ENCODE measurements around the gene ANKRD9. TPM values are rescaled to one million over a fixed set of nuclear protein-coding genes. Genes with fewer than 3 reads are reported as not detected.
"Not testable (repeated sequence)": the region's sequence is repeated elsewhere in the genome, so short reads cannot be mapped to it uniquely, and the experiment has no call there.

Gene ANKRD9, protein sequence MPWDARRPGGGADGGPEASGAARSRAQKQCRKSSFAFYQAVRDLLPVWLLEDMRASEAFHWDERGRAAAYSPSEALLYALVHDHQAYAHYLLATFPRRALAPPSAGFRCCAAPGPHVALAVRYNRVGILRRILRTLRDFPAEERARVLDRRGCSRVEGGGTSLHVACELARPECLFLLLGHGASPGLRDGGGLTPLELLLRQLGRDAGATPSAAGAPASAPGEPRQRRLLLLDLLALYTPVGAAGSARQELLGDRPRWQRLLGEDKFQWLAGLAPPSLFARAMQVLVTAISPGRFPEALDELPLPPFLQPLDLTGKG
- polyA plus RNA-seq (ENCODE audit: insufficient read length in 3 of 3) = 1 to 10 TPM; 4.8 to 6.0 (median 5.1) TPM

- peak in 2 of 3 donors; percentile 81 to 84 for DNase-seq (ENCODE audit: low read depth in 3 of 3, low spot score in 2 of 3)
Observed at GRCh38 chr14:102509746-102510615, at the start of gene ANKRD9. Gene ANKRD9 (minus strand): TSS chr14:102509776. CDS start chr14:102507889, 1,887 bp downstream.

DNA sequence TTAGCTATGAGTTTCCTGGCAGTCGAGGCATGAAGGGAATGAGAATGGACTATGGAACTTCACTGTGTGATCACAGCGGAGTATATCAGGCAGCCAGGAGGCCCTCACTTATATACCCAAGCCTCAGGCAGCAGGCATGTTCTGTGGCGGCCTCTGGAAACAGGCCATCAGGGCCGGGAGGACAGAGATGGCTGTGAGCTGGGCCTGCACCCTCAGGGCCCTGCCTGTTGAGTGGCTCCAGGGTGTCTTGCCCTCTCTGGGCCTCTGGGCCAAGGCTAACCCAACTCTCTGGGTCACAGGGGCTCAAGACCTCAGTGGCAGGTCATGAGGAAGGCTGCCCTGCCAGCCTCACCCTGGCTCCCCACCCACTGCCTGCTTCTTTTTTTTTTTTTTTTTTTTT is 49.0 kb upstream of the ANKRD9 start:
- no peak for DNase-seq (ENCODE audit: low read depth in 3 of 3, low spot score in 2 of 3)

GRCh38 chr14:102557434-102558226 is 48.1 kb upstream of the ANKRD9 start:
- no peak for DNase-seq (ENCODE audit: low read depth in 3 of 3, low spot score in 2 of 3)

GRCh38 chr14:102556098-102556677 is 46.6 kb upstream of the ANKRD9 start:
- no peak for DNase-seq (ENCODE audit: low read depth in 3 of 3, low spot score in 2 of 3)

DNA sequence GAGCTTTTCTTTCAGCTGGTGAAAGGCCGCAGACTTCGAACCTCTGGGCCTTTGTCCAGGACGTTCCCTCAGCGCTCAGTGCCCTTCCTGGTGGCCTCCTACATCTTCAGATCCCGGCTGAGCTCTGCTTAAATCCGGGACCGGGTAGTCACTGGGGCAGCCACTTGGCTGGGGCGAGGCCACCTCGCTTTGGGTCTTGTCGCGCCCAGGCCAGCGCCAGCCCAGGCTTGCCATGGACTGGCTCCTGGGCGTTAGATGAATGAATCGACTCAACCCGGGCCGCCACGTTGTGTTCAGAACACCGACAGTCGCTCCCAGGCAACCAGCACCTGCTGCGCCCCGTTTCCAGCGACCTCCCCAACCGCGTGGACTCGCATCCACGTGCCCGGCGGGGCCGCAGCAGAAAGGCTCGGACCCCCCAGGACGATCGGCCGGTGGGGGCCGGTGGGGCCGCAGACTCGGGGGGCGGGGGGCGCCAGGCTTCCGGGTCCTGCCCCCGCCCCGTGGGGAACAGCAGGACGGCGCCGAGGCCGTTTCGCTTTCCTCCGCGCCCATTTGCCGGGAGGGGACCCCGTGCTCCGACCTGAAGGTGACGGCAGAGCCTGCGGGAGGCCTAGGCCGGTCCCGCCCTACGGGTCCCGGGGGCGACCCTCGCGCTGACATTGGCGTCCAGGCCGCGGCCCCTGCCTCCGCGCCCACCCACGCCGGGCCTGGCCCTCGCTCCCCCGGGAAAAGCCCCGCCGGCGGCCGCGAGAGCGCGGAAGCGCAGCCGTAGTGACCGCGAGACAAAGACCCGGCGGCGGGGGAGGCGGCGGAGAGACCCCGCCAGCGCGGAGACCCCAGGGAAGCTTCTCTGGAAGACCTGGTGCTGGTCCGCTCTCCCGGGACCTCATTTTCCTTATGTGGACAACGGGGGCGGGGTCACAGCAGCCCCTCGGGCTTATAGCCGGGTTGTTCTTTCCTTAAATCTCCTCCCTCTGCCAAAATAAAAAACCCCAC is 45.5 kb upstream of the ANKRD9 start:
- no peak for DNase-seq (ENCODE audit: low read depth in 3 of 3, low spot score in 2 of 3)

- DNase-seq (ENCODE audit: low read depth in 3 of 3, low spot score in 2 of 3) = no peak
Observed at GRCh38 chr14:102551995-102552705, 42.6 kb upstream of the ANKRD9 start.

- not testable (repeated sequence) for DNase-seq (ENCODE audit: low read depth in 3 of 3, low spot score in 2 of 3)
Observed at GRCh38 chr14:102550927-102551401, 41.4 kb upstream of the ANKRD9 start.

DNA sequence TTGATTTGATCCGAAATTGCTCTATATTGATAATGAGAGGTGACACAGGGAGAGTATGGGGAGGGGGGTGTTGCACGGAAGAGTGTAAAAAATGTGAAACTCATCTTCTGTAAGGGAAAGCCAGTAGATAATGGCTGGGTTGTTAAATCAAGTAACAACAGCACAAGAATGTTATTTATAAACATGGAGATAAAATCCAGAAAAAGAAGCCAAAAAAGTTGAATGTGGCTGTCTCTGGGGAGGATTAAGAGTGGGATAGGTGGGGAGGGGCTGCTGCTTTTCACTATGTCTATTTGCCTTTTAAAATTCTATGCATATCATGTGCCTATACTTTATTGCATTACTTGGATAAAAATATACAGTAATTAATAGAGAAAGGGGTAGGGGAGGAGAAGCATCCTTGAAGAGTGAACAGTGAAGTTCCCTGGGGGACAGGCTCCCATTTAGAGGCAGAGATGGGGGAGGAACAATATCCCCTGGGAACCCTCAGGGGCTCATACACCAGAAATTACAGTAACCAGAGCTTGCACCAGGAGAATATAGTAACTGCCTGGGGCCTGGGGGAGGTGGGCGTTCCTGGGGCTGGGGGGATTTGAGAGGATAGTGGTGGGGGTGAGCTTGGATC is 39.2 kb upstream of the ANKRD9 start:
- no peak for DNase-seq (ENCODE audit: low read depth in 3 of 3, low spot score in 2 of 3)

DNA sequence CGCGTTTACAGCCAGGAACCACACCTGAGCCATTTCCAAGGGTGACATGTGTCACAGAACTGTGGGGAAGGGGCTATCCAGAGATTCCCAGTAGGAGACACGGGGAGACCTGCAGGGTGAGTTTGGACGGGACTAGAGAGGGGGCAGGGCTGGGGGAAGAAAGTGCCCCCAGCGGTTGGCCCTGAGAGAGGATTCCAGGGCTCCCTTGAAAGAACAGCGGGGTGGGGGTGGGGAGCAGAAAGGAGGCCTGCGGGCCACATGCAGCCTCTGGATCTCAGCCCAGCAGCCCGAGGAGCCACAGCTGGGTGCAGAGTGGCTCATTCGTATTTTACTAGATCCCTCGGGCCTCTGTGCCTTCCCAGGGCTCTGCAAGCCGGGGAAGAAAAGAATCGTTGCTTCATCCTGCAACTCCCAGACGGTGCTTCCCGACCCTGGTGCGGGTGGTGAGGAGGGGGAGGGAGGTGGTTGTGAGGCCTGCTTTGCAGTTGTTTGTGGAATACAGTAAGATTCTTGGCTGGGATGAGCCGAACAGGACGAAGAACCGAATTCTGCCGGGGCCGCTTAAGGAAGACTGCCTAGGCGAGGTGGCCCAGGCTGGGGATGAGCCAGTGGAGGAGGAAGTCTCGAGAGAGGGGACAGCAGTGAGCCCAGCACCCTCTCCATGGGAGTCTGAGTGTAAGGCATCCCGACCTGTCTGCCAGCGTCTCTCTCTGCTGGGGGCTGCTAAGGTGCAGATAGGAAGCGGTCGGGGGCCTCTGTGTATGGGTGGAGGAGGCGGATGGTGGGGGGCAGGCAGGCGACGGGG is 36.1 kb upstream of the ANKRD9 start:
- DNase-seq (ENCODE audit: low read depth in 3 of 3, low spot score in 2 of 3) = no peak

- no peak for DNase-seq (ENCODE audit: low read depth in 3 of 3, low spot score in 2 of 3)
Observed at GRCh38 chr14:102544747-102545460, 35.3 kb upstream of the ANKRD9 start.

- DNase-seq (ENCODE audit: low read depth in 3 of 3, low spot score in 2 of 3) = no peak
Observed at GRCh38 chr14:102544046-102544746, 34.6 kb upstream of the ANKRD9 start.

GRCh38 chr14:102541771-102542170 is 32.2 kb upstream of the ANKRD9 start:
- DNase-seq (ENCODE audit: low read depth in 3 of 3, low spot score in 2 of 3) = no peak

- DNase-seq (ENCODE audit: low read depth in 3 of 3, low spot score in 2 of 3) = not testable (repeated sequence)
Observed at GRCh38 chr14:102541029-102541491, 31.5 kb upstream of the ANKRD9 start.

DNA sequence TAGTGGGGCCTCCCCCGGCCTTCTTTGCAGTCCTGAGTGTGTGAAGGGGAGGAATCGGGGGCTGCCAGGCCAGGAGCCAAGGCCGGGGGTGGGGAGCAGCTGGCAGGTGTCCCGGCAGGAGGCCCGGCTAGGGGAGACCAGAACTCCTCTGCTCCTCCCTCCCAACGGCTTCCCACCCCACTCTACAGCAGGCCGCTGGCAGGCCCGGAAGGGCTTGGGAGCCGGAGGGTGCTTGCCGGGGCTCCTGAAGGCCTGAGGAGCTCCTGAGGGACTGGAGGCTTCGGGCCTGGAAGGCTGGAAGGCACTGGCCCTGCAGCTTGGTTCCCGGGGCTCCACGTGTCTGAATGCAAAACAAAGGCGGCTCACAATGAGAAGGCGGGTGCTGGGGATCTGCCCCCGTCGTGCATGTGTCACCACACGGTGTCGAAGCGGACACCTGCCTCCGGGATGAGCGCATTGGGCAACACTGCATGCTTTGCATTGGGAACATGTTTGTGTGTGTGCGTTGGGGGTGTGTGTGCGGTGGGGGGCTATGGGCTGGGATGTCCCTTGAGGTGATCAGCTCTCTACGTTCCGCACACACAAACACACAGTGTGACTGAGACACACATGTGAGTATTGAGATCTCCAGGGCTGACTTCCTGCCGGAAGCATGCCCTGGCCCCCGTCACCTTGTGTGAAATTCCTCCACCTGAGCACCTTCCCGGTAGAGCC is 30.9 kb upstream of the ANKRD9 start:
- peak in 1 of 3 donors; percentile 53 for DNase-seq (ENCODE audit: low read depth in 3 of 3, low spot score in 2 of 3)
